GM19438 (cell line): ENCODE results near the gene TMPRSS9.
"Not testable (repeated sequence)": the region's sequence is repeated elsewhere in the genome, so short reads cannot be mapped to it uniquely, and the experiment has no call there.

ENCODE experiments used
- ATAC-seq: cut with Tn5 transposase; IDR thresholded peaks from one replicate; pipeline ENCODE4 v1.9.1; 2021; ENCODE audit warnings: low read depth; ENCODE audit not compliant: unreplicated experiment

The TMPRSS9 gene

DNA sequence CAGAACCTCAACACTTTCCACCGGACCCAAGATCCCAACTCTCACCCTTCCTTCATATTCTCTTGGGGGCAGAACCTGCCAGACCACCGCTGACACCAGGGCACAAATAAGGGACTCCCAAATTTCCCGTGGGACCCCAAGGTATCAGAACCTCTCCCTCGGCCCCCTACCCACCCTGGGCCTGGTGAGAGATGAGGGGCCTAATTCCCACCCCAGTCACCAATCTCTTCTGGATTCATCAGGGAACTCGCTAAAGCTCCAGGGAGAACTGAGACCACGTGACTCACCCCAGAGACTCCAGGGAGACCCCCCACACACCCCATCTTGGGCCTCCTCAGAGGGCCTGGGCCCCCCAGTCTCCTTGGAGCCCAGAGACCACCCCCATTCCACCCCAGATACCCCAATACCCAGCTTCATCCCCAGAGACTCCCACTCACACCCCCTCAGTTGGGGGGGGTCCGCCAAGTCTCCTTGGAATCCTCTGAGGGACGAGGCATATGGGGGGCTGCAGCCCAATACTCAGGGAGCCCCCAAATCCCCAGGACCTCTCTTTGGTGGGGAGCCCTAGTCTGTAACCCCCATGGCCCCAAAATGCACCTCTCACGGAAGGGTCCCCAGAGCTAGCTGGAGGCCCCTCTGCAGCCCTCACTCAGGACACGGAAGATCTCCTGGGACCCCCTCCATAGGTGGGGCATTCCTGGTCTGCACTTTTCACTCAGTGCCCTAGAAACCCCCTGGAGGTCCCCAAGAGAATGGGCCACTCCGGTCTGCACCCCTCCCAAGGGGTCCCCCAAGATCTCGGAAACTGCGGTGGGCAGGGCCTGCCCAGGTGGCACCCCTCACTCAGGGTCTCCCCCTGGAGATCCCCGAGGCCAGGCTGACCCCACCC is 95.1 kb downstream of the TMPRSS9 start:
- ATAC-seq: no peak

DNA sequence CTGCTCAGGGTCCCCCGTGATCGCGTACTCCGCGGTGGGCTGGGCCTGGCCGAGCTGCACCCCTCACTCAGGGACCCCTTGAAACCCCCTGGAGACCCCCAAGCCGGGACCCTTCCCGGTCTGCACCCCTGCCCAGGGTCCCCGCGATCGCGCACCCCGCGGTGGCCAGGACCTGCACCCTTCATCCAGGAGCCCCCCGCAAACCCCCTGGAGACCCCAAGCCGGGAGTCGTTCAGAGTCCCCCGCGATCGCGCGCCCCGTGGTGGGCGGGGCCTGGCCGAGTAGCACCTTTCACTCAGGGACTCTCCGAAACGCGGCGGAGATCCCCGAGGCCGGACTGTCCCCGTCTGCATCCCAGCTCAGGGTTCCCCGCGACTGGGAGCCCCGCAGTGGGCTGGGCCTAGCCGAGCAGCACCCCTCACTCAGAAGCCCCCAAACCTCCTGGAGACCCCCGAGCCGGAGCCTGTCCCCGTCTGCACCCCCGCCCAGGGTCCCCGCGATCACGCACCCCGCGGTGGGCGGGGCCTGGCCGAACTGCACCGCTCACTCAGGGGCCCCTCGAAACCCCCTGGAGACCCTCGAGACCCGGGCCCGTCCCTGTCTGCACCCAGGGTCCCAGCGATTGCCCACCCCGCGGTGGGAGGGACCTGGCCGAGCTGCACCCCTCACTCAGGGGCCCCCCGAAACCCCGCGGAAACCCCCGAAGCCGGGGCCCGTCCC is 95.9 kb downstream of the TMPRSS9 start:
- ATAC-seq: peak; percentile 19

DNA sequence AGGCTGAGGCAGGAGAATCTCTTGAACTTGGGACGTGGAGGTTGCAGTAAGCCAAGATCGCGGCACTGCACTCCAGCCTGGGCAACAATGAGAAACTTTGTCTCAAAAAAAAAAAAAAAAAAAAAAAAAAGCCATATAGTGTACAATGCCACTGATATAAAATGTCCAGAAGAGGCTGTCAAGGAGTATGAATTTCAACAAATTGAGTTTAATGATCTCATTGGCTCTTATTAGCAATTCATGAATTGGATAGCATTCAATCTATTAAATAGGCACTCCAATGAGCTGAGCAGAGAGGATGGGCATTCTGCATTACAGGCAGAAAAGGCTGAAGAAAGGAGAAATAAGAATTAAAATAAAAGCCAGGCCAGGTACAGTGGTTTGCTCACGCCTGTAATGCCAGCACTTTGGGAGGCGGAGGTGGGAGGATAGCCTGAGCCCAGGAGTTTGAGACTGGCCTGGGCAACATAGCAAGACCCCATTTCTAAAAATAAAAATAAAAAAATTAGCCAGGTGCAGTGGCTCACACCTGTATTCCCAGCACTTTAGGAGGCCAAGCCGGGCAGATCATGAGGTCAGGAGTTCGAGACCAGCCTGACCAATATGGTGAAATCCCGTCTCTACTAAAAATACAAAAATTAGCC is 97.5 kb downstream of the TMPRSS9 start:
- no peak for ATAC-seq

DNA sequence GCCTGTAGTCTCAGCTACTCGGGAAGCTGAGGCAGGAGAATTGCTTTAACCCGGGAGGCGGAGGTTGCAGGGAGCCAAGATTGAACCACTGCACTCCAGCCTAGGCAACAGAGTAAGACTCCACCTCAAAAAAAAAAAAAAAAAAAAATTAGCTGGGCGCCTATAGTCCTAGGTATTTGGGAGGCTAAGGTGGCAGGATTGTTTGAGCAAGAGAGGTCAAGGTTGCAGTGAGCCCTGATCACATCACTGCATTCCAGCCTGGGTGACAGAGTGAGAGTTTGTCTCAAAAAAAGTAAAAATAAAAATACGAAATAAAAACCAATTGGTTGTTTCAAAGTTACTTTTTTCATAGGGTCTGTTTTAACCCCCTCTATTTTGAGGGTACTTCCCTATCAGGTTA is 98.0 kb downstream of the TMPRSS9 start:
- ATAC-seq: no peak

DNA sequence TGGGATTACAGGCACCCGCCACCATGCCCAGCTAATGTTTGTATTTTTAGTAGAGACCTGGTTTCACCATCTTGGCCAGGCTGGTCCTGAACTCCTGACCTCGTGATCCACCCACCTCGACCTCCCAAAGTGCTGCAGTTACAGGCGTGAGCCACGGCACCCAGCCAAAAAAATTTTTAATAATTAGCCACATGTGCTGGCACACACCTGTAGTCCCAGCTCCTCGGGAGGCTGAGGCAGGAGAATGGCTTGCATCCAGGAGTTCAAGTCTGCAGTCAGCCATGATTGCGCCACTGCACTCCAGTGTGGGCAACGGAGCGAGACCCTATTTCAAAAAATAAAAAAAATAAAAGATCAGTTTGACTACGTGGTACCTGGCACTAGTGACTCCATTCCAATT is 98.7 kb downstream of the TMPRSS9 start:
- ATAC-seq: not testable (repeated sequence)

DNA sequence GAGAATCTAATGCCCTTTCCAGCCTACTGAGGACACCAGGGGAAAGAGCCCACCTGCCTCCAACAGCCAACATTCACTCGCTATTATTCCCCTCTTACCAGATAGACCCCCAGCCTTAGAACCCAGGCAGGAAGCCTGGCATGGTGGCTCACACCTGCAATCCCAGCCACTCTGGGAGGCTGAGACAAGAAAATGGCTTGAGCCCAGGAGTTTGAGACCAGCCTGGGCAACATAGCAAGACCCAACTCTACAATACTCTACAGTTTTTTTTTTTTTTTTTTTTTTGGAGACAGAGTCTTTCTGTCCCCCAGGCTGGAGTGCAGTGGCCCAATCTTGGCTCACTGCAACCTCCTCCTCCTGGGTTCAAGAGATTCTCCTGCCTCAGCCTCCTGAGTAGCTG is 100.2 kb downstream of the TMPRSS9 start:
- ATAC-seq: no peak

DNA sequence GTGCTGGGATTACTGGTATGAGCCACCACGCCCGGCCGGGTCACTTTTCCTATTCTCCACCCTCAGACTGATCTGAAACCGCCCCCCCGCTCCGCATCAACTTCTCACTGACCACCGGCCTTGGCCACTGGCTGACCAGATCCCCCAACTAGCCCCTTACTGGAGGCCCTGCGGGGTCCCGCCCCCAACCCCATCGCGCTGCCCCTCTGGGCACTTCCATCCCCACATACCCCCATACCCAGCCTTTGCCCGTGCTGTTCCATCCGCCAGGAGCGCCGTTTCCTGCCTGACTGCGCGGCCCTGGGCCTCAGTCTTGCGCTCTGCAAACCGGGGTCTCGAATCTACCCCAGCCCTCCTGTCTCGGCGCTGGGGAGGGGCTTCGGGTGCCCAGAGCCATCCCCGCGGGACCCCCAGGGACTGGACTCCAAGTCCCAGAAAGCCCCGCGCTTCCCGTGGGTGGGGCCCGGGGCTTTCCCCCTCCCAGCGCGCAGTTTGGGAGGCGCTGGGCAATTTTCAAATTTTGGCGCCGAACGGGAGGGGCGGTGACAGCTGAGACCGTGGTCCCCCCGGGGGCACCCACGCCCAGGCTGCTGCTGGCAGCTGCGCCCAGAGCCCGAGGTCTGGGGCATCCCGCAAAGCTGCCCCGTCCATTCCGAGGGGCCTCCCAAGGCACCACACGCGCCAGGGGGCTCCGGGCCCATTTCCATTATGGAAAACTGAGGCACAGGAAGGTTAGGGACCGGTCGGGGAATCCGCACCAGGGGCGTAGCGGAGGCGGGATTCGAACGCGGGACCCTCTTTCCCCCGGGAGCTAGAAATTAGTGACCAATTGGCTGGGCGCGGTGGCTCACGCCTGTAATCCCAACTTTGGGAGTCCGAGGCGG is 101.9 kb downstream of the TMPRSS9 start:
- no peak for ATAC-seq

DNA sequence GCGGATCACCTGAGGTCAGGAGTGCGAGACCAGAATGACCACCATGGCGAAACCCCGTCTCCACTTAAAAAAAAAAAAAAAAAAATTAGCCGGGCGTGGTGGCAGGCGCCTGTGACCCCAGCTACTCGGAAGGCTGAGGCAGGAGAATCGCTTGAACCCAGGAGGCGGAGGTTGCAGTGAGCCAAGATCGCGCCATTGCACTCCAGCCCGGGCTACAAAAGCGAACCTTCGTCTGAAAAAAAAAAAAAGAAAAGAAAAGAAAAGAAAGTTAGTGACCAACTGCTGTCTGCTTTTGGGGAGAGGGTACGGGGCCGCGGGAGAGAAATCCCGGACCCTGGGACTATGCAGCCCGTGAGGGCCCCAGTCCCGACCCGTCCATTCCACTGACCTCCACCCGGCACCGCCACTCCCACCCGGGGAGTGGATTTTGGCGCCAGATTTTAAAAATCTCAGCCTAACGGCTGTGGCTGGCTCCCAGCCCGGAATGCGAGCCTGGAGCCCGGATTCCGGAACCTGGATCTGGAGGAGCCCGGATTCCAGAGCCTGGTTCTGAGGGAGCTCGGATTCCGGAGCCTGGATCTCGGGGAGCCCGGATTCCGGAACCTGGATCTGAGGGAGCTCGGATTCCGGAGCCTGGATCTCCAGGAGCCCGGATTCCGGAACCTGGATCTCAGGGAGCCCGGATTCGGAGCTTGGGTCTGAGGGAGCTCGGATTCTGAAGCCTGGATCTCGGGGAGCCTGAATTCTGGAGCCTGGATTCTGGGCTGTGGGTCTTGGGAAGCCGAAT is 102.8 kb downstream of the TMPRSS9 start:
- no peak for ATAC-seq

DNA sequence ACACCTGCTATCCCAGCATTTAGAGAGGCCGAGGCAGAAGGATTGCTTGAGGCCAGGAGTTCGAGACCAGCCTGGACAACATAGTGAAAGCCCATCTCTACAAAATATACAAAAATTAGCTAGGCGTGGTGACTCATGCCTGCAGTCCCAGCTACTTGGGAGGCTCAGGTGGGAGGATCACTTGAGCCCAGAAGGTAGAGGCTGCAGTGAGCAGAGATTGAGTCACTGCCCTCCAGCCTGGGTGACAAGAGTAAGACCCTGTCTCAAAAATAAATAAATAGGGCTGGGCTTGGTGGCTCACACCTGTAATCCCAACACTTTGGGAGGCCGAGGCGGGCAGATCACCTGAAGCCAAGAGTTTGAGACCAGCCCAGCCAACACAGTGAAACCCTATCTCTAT is 103.6 kb downstream of the TMPRSS9 start:
- ATAC-seq: not testable (repeated sequence)

DNA sequence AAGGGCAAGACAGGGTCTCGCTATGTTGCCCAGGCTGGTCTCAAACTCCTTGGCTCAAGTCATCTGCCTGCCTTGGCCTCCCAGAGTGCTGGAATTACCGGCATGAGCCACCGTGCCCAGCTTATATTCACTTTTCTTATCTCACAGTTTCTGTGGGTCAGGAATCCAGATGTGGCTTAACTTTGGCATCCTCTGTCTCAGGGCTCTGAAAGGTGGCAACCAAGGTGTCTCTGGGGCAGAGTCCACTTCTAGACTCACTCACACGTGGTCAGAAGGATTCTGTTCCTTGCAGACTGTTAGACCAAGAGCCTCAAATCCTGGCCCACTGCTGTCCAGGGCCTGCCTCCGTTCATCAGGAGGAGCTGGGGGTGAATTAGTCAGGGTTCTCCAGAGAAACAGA is 104.3 kb downstream of the TMPRSS9 start:
- no peak for ATAC-seq

DNA sequence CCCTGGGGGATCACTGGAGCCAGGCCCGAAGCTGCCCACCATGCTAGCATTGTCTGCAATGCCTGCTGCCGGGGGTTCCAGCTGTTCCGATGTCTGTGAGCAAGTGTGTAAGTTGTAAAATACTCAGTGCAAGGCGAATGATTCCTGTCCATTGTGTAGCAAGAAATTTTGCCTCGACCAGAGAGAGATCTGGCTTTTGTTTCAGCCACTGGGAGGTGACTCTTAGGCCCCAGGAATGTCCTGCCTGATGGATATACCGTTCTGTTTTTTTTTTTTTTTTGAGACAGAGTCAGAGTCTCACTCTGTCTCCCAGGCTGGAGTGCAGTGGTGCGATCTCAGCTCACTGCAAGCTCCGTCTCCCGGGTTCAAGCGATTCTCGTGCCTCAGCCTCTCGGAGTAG is 108.5 kb downstream of the TMPRSS9 start:
- ATAC-seq: no peak

DNA sequence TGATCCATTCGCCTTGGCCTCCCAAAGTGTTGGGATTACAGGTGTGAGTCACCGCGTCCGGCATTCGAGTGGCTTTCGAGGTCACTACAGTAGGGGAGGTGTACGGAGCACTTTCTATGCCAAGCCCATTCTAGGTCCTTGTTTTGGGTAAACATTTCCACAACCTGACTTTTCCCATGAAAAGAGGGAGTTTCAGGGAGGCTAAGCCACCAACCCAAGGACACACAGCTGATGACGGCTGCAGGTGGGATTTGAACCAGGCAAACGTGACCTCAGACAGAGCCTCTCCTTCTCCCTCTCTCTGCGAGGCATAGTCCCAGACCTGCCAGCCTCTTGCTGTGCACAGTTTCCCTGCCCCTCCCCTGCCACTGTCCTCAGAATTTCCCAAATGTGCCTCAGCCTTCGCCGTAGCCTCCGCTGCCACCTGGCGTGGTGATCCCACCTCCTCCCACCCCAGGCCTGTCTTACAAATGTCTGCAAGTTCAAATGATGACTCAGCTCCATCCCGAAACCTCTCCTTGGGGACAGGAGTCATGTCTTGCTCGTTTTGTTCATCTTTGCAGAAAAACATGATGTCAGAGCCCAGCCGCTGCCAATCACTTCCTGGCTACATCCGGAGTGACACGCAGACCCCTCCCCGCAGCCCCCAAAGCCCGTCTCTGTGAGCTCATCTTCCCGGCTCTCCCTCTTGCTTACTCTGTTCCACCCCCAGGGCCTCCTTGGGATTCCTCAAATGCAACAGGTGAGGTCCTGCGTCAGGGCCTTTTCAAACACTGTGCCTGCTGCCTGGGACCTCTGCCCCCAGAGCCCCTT is 109.2 kb downstream of the TMPRSS9 start:
- ATAC-seq: no peak

DNA sequence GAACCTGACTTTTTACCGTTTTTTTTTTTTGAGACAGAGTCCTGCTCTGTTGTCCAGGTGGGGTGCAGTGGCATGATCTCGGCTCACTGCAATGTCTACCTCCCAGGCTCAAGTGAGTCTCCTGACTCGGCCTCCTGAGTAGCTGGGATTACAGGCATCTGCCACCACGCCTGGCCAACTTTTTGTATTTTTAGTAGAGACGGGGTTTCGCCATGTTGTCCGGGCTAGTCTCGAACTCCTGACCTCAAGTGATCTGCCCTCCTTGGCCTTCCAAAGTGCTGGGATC is 109.8 kb downstream of the TMPRSS9 start:
- ATAC-seq: not testable (repeated sequence)

DNA sequence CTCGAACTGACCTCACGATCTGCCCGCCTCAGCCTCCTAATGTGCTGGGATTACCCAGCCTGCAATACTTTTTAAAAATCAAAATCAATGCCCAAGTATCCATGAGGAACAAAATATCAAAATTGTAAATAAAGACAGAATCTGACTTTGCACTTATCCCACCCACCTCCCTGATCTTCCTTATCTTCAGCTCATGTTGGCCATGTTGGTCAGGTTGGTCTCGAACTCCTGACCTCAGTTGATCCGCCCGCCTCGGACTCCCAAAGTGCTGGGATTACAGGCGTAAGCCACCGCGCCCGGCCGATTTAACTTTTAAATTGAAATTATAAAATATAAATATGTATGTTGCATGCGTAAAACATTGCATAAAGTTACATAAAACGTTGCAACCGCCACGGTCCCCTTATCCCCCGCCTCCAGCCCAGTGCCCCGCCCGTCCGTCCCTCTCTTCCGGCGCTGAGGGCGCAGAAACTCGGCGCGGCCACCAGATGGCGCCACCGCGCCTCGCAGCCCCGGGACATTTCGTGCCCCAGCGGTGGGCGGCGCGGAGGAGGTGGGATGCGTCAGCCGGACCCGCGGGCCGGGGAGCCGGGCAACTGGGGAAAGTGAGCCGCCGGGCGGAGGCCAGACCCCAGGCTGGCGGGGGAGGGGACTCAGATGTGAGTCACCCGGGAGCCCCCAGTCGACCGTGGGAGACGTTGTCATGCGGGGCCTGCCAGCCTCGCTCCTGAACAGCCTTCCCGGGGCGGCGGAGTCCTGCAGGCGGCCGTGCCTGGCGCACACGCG is 114.4 kb downstream of the TMPRSS9 start:
- ATAC-seq: peak; percentile 39

DNA sequence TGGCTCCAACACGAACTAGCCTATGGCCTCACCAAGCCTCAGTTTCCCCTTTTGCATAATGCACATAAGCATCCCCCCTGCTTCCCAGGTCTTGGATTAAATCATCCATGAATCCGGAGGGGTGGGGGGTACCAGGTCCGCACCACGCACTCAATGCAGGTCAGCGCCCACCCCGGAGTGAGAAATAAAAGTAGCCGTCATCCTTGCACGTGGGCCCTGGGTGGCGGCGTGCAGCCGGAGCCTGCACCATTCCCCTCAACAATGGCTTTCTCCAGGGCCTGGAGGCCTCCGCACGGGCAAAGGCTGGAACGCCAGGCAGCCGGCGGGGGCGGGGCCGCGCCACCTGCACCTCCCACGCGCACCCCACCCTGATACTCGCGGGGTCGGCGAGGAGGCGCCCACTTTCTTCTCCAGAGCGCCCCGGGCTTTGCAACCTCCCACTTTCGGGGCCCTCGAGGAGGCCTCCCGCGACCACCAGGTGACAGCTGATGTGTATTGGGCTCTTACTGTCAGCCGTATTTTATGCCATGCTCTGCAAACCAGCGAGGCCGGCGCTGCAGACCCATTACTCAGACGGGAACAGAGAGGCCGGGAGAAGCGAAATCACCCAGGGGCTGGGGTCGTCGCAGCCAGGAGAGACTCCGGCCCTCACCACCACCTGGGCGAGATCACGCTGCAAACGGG is 115.1 kb downstream of the TMPRSS9 start:
- no peak for ATAC-seq
